MG63 (cell line): ENCODE results near the gene CTDP1. TPM values are rescaled to one million over a fixed set of nuclear protein-coding genes. Genes with fewer than 3 reads are reported as not detected.
"Not testable (repeated sequence)": the region's sequence is repeated elsewhere in the genome, so short reads cannot be mapped to it uniquely, and the experiment has no call there.

Experiments used
- DNase-seq: peaks from one replicate; pipeline ENCODE4 v3.0.0-alpha.2; 2020
- H3K27me3 ChIP-seq: fragments of 250-450 bp; sonication (Bioruptor Pico); 2 replicates; pipeline ENCODE4 v1.5.1; 2020; ENCODE audit warnings: mild to moderate bottlenecking, moderate library complexity
- H3K36me3 ChIP-seq: fragments of 250-450 bp; sonication (Bioruptor Pico); 2 replicates; pipeline ENCODE4 v1.5.1; 2020; ENCODE audit warnings: mild to moderate bottlenecking, moderate library complexity
- H3K4me3 ChIP-seq: fragments of 250-450 bp; sonication (Bioruptor Pico); 2 replicates; pipeline ENCODE4 v1.5.1; 2020; ENCODE audit warnings: mild to moderate bottlenecking, moderate library complexity
- H3K9me3 ChIP-seq: fragments of 250-450 bp; sonication (Bioruptor Pico); 2 replicates; pipeline ENCODE4 v1.5.1; 2020; ENCODE audit warnings: mild to moderate bottlenecking, moderate library complexity
- total RNA-seq: library from RNA; depleted of rRNA; stranded (reverse); fragments of >200 nt; shearing (Covaris generic); gene quantifications from 2 replicates; pipeline ENCODE4 v1.2.3, GENCODE V29; 2014; ENCODE audit warnings: low replicate concordance

CTDP1 gene
- total RNA-seq, 1 experiment from 2014 or later: 28.9 TPM

GRCh38 chr18:79706006-79706405 lies 26.4 kb downstream of the CTDP1 start:
- no peaks in the 10 kb centered on the region; the same call in 1 of the 2 replicates for H3K36me3 ChIP-seq
- no peaks in the 10 kb centered on the region for H3K27me3 ChIP-seq
- no peaks in the 10 kb centered on the region for H3K9me3 ChIP-seq
- DNase-seq: no peak
- no peak overlapping the region for H3K4me3 ChIP-seq

DNA sequence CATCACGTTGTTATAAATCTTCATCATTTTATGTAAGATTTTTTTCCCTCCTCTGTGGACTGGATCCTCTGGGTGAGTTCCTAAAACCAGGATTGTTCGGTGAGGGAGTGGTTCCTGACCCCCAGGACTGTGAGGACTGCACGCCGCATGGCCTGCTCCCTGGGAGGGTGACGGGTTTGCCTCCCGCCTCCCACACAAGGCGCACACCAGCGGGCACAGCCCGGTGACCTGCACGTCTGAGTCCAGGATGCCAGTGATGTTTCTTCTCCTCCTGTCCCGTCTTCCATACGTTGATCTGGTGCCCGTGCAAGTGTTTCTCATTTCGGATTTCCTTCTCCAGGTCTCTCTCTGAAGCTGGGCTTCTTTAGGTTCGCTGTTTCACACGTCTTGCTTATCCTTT lies 27.1 kb downstream of the CTDP1 start:
- no peak for DNase-seq
- Histone ChIP-seq H3K27me3 (no peaks in the 10 kb centered on the region), H3K36me3 (no peaks in the 10 kb centered on the region; the same call in 1 of the 2 replicates), H3K9me3 (no peaks in the 10 kb centered on the region), H3K4me3 (no peak overlapping the region)

DNA sequence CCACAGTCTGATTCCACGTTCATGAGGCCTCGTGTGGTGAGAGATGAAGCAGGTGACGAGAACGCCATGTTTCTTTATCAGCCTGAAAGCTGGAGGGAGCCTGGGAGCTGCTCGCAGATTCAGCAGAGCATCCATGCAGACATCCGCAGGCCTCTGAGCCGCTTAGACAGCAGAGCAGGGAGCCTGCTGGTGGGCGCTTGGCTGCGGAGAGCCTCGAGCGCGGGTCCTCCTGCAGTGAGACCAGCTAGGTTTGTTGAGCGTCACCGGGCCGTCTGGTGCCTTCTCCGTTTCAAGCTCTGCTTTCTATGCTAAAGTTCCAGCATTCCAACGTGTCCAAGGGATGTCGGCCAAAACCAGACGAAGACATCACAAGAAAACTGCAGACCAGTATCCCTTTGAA lies 27.6 kb downstream of the CTDP1 start:
- no peaks in the 10 kb centered on the region; the same call in 1 of the 2 replicates for H3K36me3 ChIP-seq
- no peak for DNase-seq
- no peak overlapping the region for H3K4me3 ChIP-seq
- no peaks in the 10 kb centered on the region for H3K9me3 ChIP-seq
- no peaks in the 10 kb centered on the region for H3K27me3 ChIP-seq

DNA sequence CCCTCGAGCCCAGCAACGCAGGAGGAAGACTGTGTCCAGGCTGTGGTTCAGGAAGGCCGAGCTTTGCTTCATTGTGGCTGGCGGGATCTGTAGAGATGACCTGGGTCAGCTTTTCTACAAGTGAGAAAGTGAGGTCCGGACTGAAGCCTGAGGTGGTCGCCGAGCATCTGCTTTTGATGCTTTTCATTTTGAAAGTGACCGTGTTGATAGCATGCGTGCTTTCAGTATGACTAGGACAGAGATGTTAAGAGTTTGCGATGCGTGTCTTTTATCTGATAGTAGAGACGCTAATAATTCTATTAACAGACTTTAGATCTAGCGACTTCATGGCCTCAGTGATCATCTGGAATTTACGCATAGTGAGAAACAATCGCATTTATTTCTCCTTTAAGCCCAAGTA lies 28.1 kb downstream of the CTDP1 start:
- no peak for DNase-seq
- Histone ChIP-seq H3K4me3 (no peak overlapping the region), H3K9me3 (no peaks in the 10 kb centered on the region), H3K36me3 (no peaks in the 10 kb centered on the region; the same call in 1 of the 2 replicates), H3K27me3 (no peaks in the 10 kb centered on the region)

- no peaks in the 10 kb centered on the region for H3K27me3 ChIP-seq
- H3K36me3 ChIP-seq: no peaks in the 10 kb centered on the region; the same call in 1 of the 2 replicates
- H3K4me3 ChIP-seq: no peak overlapping the region
- no peaks in the 10 kb centered on the region for H3K9me3 ChIP-seq
- no peak for DNase-seq
These were observed 28.8 kb downstream of the CTDP1 start for GRCh38 chr18:79708412-79708811.

DNA sequence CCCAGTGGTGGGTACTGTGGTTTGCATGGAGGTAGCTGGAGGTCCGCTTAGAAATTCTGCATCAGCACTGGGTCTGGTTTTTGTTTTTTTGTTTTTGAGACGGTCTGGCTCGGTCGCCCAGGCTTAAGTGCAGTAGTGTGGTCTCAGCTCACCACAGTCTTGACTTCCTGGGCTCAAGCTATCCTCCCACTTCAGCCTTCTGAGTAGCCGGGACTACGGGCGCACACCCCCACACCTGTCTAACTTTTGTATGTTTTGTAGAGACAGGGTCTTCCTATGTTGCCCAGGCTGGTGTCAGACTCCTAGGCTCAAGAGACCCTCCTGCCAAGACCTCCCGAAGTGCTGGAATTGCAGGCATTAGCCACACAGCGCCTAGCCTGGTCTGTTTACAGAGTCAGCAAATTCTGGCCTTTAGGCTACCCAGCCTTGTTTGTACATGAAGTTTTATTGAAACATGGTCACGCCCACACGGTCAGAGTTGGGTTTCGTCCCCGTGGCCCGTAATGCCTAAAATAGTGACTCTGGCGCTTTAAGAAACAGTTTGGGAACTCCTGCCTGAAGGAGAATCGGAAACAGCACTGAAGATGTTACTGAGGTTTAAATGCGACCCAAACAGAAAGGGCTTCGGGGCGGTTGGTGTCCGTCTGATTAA lies 32.7 kb downstream of the CTDP1 start:
- Histone ChIP-seq H3K36me3 (peaks cover 6% of the 10 kb centered on the region), H3K4me3 (no peak overlapping the region), H3K27me3 (no peaks in the 10 kb centered on the region), H3K9me3 (no peaks in the 10 kb centered on the region)
- DNase-seq: no peak

- no peak for DNase-seq
- no peaks in the 10 kb centered on the region for H3K9me3 ChIP-seq
- H3K27me3 ChIP-seq: no peaks in the 10 kb centered on the region
- no peak overlapping the region for H3K4me3 ChIP-seq
- H3K36me3 ChIP-seq: peaks cover 6% of the 10 kb centered on the region
These were observed 33.7 kb downstream of the CTDP1 start for GRCh38 chr18:79713341-79713740.

DNA sequence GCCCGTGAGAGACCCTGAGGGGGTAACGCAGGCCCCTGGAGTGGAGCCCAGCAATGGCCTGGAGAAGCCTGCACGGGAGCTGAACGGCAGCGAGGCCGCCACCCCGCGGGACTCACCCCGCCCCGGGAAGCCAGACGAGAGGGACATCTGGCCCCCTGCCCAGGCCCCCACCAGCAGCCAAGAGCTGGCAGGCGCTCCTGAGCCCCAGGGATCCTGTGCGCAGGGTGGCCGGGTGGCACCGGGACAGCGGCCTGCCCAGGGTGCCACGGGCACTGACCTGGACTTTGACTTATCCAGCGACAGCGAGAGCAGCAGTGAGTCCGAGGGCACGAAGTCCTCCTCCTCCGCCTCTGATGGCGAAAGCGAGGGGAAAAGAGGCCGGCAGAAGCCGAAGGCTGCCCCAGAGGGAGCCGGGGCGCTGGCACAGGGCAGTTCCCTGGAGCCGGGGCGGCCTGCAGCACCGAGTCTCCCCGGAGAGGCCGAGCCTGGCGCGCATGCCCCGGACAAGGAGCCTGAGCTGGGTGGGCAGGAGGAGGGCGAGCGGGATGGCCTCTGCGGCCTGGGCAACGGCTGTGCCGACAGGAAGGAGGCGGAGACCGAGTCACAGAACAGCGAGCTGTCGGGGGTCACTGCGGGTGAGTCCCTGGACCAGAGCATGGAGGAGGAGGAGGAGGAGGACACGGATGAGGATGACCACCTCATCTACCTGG lies 35.1 kb downstream of the CTDP1 start:
- no peak for DNase-seq
- no peaks in the 10 kb centered on the region for H3K27me3 ChIP-seq
- no peaks in the 10 kb centered on the region for H3K9me3 ChIP-seq
- no peak overlapping the region for H3K4me3 ChIP-seq
- peaks cover 6% of the 10 kb centered on the region for H3K36me3 ChIP-seq

DNA sequence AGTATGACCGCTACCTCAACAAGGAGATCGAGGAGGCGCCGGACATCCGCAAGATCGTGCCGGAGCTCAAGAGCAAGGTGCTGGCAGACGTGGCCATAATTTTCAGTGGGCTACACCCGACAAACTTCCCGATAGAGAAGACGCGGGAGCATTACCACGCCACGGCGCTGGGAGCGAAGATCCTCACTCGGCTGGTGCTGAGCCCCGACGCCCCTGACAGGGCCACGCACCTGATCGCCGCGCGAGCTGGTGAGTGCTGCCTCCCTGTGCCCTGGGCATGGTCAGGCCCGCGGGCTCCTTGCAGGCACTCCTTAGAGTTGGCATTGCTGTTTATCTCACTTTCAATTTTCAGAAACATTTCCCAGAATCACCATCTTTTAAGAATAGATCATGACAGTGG lies 35.7 kb downstream of the CTDP1 start:
- Histone ChIP-seq H3K4me3 (no peak overlapping the region), H3K36me3 (peaks cover 6% of the 10 kb centered on the region), H3K27me3 (no peaks in the 10 kb centered on the region), H3K9me3 (no peaks in the 10 kb centered on the region)
- no peak for DNase-seq

DNA sequence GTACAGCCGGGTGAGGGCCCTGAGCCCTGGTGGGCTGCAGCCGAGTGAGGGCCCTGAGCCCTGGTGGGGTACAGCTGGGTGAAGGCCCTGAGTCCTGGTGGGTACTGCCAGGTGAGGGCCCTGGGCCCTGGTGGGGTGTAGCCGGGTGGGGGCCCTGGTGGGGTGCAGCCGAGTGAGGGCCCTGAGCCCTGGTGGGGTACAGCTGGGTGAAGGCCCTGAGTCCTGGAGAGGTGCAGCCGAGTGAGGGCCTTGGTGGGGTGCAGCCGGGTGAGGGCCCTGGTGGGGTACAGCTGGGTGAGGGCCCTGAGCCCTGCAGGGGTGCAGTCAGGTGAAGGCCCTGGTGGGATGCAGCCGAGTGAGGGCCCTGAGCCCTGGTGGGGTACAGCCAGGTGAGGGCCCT lies 37.5 kb downstream of the CTDP1 start:
- H3K36me3 ChIP-seq: peaks cover 6% of the 10 kb centered on the region
- H3K9me3 ChIP-seq: no peaks in the 10 kb centered on the region
- H3K27me3 ChIP-seq: no peaks in the 10 kb centered on the region
- no peak overlapping the region for H3K4me3 ChIP-seq
- no peak for DNase-seq

GRCh38 chr18:79717555-79718074 lies 38.0 kb downstream of the CTDP1 start:
- no peak for DNase-seq
- Histone ChIP-seq H3K4me3 (no peak overlapping the region), H3K36me3 (peaks cover 6% of the 10 kb centered on the region), H3K9me3 (no peaks in the 10 kb centered on the region), H3K27me3 (no peaks in the 10 kb centered on the region)

DNA sequence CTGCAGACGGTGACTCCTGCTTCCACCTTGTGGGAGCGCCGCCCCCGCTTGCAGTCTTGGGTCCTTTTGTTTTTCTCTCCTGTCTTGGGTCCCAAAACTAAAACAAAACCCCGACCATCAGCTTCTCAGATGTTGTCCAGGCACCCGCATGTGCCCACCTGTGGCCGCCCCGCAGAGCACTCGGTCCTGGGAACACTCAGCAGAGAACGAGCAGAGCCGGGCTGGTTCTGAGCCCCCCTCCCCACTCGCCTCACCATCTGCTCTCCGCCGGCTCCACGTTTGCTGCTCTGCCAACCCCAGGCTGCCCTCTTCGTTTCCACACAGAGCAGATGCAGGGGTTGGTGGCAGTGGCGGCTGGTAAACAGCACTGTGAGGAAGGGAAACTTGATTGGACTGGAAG lies 38.5 kb downstream of the CTDP1 start:
- Histone ChIP-seq H3K36me3 (peaks cover 6% of the 10 kb centered on the region), H3K27me3 (no peaks in the 10 kb centered on the region), H3K4me3 (no peak overlapping the region), H3K9me3 (no peaks in the 10 kb centered on the region)
- no peak for DNase-seq

DNA sequence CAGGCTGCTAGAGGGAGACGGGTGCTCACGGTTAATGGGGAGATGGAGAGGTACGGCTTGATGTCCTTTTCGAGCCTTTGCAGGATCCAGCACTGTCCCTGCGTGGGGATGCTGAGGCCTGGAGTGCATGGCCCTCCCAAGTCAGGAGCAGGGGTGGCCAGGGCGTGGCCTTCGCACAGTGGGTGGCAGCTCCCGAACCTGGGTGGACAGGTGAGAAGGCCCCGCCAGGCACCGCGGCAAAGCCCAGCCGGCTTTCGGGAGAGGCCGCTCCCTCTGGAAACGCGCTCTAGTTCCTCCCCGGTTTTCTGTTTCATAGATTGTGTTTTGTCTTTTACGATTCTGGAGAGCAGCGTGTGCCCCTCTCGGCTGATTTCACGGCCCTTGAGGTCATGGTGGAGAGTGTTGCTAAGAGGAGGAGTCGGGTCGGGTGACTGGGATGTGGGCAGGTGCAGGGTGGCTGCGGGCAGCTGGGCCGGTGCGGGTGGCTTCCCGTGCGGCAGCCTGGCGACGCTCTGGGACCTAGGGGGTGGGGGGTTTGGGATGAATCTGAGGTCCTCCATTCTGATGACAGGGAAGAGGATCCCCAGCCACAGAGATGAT lies 39.4 kb downstream of the CTDP1 start:
- Histone ChIP-seq H3K4me3 (no peak overlapping the region), H3K9me3 (no peaks in the 10 kb centered on the region), H3K36me3 (peaks cover 8% of the 10 kb centered on the region), H3K27me3 (no peaks in the 10 kb centered on the region)
- no peak for DNase-seq

DNA sequence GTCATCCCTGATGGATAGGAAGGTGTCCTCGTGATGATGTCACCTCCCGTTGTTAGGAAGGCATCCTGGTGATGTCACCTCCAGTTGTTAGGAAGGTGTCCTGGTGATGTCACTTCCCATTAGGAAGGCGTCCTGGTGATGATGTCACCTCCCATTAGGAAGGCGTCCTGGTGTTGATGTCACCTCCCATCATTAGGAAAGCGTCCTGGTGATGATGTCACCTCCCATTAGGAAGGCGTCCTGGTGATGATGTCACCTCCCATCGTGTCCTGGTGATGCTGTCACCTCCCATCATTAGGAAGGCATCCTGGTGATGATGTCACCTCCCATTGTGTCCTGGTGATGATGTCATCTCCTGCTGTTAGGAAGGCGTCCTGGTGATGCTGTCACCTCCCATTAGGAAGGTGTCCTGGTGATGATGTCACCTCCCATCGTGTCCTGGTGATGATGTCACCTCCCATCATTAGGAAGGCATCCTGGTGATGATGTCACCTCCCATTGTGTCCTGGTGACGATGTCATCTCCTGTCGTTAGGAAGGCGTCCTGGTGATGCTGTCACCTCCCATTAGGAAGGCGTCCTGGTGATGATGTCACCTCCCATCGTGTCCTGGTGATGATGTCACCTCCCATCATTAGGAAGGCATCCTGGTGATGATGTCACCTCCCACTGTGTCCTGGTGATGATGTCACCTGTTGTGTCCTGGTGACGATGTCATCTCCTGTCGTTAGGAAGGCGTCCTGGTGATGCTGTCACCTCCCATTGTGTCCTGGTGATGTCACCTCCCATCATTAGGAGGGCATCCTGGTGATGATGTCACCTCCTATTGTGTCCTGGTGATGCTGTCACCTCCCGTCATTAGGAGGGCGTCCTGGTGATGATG lies 40.1 kb downstream of the CTDP1 start:
- not testable (repeated sequence) for H3K9me3 ChIP-seq, DNase-seq, H3K36me3 ChIP-seq, H3K4me3 ChIP-seq, H3K27me3 ChIP-seq

GRCh38 chr18:79720359-79720733 lies 40.7 kb downstream of the CTDP1 start:
- H3K9me3 ChIP-seq: no peaks in the 10 kb centered on the region
- no peak overlapping the region for H3K4me3 ChIP-seq
- H3K27me3 ChIP-seq: no peaks in the 10 kb centered on the region
- peaks cover 5% of the 10 kb centered on the region for H3K36me3 ChIP-seq
- DNase-seq: no peak

- H3K27me3 ChIP-seq: no peaks in the 10 kb centered on the region
- H3K9me3 ChIP-seq: no peaks in the 10 kb centered on the region
- no peak for DNase-seq
- H3K36me3 ChIP-seq: peaks cover 3% of the 10 kb centered on the region; the same call in 1 of the 2 replicates
- H3K4me3 ChIP-seq: no peak overlapping the region
These were observed 43.4 kb downstream of the CTDP1 start for GRCh38 chr18:79723036-79723435.

- Histone ChIP-seq H3K27me3 (no peaks in the 10 kb centered on the region), H3K9me3 (no peaks in the 10 kb centered on the region), H3K4me3 (no peak overlapping the region), H3K36me3 (peaks cover 3% of the 10 kb centered on the region; the same call in 1 of the 2 replicates)
- DNase-seq: no peak
These were observed 44.0 kb downstream of the CTDP1 start for GRCh38 chr18:79723628-79724027.
